ENCODE data around the gene ERBB4.

GRCh38 chr2:212495046-212495445, 43.6 kb downstream of the ERBB4 start:
- TF ChIP-seq CTCF (IDR thresholded peaks at IDR 0.05) (no peak), POLR2AphosphoS5 (IDR thresholded peaks at IDR 0.05) (no peak)

All from transverse colon (tissue), 4 donors.